Activated CD4-positive, alpha-beta T cell treated with anti-CD3 and anti-CD28 coated beads, Interleukin-2, amount 50 U/mL, for 4 hours (primary cell): ENCODE data around the gene MOB3A.
"Not testable (repeated sequence)": the region's sequence is repeated elsewhere in the genome, so short reads cannot be mapped to it uniquely, and the experiment has no call there.

Experiments used
- DNase-seq, 2 experiments: peaks; one replicate each; pipeline ENCODE4 v3.0.0-alpha.2; 2020

MOB3A gene

GRCh38 chr19:2042485-2043250 is 53.5 kb downstream of the MOB3A start:
- no peak for DNase-seq

DNA sequence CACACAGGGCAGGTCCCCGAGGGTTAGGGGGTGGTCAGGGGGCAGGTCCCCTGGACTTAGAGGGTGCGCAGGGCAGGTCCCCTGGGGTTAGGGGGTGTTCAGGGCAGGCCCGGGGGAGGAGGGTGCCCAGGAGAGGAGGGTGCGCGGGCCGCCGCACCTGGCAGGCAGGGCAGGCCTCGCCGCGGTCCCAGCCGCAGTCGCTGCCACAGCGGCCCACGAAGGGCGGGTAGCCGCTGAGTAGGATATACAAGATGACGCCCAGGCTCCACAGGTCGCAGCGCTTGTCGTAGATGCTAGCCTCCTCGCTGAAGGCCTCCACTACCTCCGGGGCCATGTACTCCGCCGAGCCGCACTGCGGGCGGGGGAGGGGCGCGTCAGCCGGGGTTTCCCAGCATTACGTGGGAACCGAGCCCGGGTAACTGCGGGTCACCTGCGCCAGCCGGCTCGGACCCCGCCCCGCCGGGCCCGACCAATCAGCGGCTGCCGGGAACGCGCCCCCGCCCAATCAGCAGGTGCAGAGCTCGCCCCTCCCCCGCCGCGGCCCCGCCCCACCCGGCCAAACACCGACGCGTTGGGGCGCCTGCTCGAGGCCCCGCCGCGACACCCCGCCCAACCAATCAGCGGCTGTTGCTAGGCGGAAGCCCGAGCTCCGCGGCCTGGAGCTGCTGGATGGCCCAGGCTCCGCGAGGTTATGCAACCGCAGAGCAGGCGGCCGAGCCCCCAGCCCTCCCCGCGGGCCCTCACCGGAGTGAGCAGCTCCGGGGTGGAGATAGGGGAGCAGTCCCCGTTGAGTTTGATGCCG is 54.2 kb downstream of the MOB3A start:
- DNase-seq = peak; percentile 99 to 100

- no peak for DNase-seq
Measured at GRCh38 chr19:2041433-2041682, 54.8 kb downstream of the MOB3A start.

DNA sequence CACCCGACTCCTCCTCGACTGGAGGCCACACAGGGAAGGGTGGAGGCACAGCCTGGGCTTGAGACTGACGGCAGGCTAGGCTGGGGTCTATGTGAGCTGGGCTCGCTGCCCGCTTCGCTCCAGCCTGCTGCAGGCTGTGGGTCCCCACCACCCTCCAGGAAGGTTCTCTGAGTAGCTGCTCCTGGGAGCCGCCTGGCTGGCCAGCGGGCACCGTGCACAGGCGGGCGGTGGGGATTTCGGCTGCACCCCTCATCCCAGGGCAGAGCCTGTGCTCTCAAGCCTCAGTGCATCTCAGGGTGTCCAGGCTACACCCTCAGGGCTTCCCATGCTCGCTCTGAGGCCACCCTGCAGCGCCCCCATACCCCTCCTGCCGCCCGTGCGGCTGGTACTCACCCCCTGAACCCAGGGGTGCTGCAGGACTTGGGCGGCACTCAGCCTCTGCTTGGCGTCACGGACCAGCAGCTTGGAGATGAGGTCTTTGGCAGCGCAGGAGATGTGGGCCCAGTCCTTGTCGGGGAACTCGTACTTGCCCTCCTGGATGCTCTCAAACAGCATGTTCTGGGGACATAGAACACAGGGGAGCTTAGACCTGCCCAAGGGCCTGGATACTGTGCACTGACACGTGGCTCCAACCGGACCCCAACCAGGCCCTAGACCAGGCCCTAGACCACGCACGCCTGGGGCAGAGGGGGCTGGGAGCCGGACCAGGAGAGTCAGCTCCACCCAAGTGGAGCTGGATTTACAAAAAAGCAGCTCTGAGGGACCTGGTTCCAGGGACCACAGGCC is 55.3 kb downstream of the MOB3A start:
- no peak for DNase-seq

DNA sequence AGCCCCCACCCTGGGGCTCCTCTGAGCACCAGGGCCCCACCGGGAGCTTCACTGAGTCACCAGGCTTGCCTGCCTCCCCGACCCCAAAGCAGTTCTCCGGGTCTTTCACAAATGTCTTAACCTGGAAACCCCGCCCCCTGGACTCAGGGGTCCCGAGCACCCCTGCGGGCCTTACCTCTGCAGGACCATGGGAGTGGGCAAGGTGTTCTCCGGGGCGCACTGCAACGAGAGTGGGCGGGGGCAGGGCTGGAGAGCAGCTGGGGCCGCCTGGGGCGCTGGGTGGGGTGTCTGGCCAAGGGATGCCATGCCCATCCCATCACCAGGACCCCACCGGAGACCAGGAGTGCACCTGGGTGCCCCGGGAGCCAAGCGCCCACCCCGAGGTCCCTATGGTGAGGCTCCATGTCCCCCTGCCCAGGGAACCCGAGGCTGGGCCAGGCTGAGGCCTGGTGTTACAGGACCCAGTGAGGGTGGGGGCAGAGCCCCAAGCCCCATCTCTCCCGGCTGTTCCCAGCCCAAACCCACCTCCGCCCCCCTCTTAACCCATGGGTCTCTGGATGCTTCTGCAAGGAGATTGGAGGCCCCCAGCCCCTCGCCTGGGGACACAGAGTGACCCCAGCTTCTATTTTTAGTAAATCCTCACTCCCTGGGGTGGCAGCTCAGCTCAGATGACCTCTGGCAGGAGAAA is 56.0 kb downstream of the MOB3A start:
- no peak for DNase-seq

GRCh38 chr19:2039089-2039958 is 56.8 kb downstream of the MOB3A start:
- DNase-seq = no peak

DNA sequence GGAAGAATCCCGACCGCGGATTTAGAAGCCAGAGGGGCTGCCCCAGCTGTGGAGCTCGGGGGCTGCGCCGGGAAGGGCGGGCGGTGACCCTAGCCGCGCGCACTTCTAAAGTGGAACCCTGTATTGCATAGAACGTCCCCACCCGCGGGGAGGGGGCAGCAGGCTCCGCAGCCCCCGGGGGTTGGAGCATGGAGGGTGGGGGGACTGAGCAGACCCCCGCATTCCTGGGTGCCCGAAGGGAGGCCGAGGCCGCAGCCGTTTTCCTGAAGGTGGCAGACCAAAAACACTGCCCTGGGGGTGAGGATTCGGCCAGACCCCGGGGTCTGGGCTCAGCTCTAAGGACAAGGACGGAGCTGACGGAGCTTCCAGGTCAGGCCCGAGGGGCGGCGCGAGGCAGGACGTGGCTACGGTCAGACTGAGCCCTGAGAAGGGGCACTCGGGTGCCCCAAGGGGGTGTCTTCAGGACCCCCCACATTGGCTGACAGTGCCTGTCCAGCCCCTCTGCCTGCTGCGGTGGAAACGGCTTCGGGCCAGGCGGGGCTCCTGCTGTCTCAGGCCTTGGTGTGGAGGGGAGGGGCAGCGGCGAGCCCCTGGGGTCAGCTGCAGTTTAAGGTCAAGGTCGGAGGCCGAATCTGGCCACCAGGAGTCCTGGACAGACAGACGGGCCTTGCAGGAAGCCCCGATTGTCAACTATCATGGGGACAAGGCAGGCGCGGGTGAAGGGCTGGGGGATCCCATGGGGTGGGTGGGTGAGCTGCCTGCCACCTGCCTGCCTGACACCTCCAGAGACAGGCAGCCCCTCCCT is 57.6 kb downstream of the MOB3A start:
- no peak for DNase-seq

- no peak for DNase-seq
Measured at GRCh38 chr19:2037651-2038255, 58.4 kb downstream of the MOB3A start.

DNA sequence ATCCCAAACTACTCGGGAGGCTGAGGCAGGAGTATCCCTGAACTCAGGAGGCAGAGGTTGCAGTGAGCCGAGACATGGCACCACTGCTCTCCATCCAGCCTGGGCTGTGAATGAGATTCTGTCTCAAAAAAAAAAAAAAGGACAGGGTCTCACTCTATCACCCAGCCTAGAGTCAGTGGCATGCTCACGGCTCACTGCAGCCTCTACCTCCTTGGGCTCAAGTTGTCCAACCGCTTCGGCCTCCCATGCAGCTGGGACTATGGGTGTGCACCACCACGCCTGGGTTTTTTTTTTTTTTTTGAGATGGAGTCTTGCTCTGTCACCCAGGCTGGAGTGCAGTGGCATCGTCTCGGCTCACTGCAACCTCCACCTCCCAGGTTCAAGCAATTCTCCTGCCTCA is 59.7 kb downstream of the MOB3A start:
- no peak for DNase-seq

DNA sequence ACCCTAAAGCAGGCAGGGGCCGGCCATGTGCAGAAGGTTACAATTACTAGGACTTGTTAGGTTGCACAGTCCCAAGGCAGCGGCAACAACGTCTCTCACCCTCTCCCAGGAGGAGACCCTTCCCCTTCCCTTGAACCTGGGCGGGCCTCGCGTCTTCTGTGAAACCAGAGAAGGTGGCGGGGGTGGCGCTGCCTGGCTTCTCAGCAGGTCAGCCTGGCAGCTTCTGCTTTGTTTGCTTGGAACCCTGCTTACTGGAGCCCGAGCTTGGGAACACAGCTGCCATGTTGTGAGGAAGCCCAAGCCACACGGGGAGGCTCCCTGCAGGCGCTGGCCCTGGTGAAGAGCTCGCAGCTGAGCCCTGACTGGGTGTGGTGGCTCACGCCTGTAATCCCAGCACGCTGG is 60.5 kb downstream of the MOB3A start:
- no peak for DNase-seq

DNA sequence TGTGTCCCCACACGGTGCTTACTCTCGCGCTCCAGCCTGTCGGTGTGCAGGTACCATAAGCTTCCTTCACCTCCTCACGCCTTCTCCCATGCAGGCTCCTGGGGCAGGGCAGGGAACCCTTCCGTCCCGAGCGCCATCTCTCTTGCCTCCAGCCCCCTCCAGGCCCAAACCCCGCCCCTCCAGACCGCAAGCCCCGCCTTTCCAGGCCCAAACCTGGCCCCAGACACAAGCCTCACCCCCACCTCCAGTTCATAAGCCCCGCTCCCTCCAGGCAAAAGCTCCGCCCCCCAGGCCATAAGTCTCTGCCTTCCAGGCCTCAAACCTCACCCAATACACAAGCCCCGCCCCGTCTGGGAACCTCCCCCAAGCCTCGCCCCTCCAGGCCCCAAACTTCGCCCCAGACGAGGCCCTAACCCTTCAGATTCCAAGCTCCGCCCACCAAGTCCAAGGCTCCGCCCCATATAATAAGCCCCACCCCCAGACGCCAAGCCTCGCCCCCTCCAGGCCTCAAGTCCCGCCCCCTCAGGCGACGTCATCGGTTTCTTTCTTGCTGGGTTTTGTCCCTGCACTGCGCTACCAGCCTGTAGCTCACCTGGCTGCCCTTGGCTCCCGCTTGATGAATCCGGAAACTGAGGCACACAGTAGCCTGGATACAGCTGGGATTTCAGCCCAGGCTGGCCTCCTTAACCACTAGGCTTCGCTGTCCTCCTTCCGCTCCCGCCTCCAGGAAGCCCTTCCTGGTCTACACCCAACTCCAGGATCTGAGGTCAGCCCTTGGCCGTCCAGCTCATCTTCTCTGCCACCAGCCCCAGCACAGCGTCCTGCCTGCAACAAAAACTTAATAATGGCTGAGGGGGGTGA is 61.2 kb downstream of the MOB3A start:
- peak; percentile 50 to 56 for DNase-seq

- DNase-seq = not testable (repeated sequence)
Measured at GRCh38 chr19:2034253-2034652, 61.9 kb downstream of the MOB3A start.

DNA sequence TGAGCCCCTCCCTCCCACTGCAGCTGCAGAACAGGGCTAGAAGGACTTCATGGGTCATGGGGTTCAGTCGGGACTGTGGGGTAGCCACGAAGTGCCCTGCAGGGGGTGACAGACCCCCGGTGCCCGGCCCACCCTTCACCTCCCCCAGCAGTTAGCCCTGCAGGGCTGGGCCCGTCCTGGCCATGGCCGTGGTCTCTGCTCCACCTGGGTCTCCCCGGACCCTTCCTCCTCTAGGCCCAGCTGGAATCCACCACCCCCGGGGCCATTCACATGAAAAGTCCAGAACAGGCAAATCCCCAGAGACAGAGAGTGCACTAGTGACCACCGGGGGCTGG is 62.3 kb downstream of the MOB3A start:
- no peak for DNase-seq

GRCh38 chr19:2033115-2033824 is 62.9 kb downstream of the MOB3A start:
- DNase-seq = no peak

- DNase-seq = no peak
Measured at GRCh38 chr19:2032296-2032941, 63.7 kb downstream of the MOB3A start.

DNA sequence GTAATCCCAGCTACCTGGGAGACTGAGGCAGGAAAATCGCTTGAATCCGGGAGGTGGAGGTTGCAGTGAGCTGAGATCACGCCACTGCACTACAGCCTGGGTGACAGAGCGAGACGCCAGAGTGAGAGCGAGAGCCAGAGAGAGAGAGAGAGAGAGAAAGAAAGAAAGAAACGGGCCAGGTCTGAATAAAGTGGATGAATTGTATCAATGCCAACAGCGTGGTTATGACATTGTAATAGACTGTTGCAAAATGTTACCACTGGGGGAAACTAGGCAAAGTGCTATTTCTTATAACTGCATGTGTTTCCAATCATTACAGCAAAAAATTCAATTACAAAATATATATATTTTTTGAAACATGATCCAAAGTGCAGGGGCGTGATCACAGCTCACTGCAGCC is 68.8 kb downstream of the MOB3A start:
- DNase-seq = no peak

DNA sequence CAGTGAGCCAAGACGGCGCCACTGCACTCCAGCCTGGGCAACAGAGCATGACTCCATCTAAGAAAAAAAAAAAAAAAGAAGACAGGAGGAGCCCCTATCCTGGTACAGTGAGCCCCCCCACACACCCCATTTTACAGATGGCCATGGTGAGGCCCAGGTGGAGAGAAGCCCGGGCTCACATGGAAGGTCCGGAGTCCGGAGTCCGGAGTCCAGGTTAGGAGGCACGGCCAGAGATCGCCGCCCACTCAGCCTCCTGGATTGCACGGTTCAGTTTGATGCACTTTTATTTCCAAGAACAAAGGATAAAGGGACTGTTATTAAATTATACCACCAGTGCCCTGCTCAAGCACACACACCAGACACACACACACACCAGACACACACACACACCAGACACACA is 69.4 kb downstream of the MOB3A start:
- DNase-seq = no peak

- DNase-seq = no peak
Measured at GRCh38 chr19:2022289-2022688, 73.8 kb downstream of the MOB3A start.
